WI38 (cell line): Measurements from ENCODE around the gene CCDC78.
"Not testable (repeated sequence)": the region's sequence is repeated elsewhere in the genome, so short reads cannot be mapped to it uniquely, and the experiment has no call there.

ENCODE experiments used
- H3K4me3 ChIP-seq: 2 replicates; pipeline ENCODE4 v1.5.1; 2011; ENCODE audit warnings: low read depth, mild to moderate bottlenecking, control low read depth, low read length
- CTCF ChIP-seq: IDR thresholded peaks from 2 replicates; pipeline ENCODE4 v1.5.1; 2012; ENCODE audit warnings: low read depth, mild to moderate bottlenecking, control low read depth, low read length

Gene CCDC78

GRCh38 chr16:750485-750884, 24.2 kb upstream of the CCDC78 start:
- no peak overlapping the region for H3K4me3 ChIP-seq
- TF ChIP-seq CTCF = no peak

- H3K4me3 ChIP-seq = no peak overlapping the region
- TF ChIP-seq CTCF = no peak
Measured at GRCh38 chr16:749010-749409, 22.8 kb upstream of the CCDC78 start.

- H3K4me3 ChIP-seq = no peak overlapping the region
- TF ChIP-seq CTCF = no peak
Measured at GRCh38 chr16:747978-748746, 21.9 kb upstream of the CCDC78 start.

DNA sequence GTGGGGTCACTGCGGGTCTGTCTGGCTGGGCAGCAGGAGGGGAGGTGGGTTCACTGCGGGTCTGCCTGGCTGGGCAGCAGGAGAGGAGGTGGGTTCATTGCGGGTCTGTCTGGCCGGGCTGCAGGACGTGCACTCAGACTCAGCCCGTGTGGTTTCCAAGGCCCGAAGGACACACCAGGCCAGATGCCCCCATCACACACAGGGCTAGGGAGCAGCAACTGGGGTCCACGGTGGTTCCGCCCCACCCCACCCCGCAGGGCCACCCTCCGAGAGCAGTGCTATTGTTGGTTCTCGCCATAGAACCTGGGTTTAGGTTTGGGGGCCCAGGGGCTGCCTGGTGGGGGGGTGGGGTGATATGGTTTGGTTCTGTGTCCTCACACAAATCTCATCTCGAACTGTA, 20.4 kb upstream of the CCDC78 start:
- no peak overlapping the region for H3K4me3 ChIP-seq
- no peak for TF ChIP-seq CTCF

DNA sequence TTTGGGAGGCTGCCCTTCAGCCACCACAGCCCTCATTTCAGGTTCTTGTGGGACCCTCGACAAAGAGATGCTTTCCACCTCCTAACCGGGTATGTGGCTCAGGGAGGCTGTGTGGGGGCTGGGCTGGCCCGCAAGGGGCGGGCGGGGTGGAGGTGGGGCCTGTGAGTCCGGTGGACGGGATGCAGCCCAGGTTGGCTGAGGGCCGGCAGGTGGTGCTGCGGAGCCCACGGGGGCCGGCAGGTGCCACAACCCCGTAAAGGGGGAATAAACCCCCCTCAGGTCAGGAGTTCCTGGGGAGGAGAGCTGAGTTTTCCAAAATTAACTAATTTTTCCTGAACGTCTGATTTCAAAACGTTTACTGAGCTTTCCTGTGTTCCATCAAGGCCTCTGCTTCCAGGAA, 19.5 kb upstream of the CCDC78 start:
- H3K4me3 ChIP-seq = no peak overlapping the region
- no peak for TF ChIP-seq CTCF

DNA sequence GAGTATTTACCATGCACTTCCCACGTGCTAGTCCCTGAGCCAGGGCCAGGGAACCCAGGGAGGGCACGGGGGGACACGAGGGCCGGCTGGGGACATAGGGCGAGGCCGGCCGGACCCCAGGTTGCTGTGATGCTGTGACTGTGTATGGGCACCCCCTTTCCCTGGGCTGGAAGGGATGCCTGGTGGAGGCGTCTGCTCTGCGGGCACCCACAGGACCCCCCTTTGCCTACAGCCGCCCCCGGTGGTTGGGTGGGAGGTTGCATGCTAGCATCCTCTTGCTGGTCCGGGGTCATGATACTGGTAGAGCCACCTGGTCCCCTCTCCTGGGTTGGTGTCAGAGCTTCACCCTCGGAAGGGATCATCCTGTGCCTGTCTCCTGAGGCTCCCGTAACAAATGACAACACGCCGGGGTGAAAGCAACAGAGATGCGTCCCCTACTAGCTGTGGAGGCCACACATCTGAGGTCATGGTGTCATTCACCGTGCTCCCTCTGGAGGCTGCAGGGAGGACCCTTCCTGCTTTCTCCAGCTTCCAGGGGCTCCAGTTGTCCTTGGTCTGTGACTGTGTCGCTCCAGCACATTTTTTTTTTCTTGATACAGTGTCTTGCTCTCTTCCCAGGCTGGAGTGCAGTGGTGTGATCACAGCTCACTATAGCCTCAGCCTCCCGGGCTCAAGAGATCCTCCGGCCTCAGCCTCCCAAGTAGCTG, 17.7 kb upstream of the CCDC78 start:
- no peak for TF ChIP-seq CTCF
- H3K4me3 ChIP-seq = no peak overlapping the region

GRCh38 chr16:742894-743293, 16.7 kb upstream of the CCDC78 start:
- H3K4me3 ChIP-seq = not testable (repeated sequence)
